ENCODE data around the gene IGF1. TPM values are rescaled to one million over a fixed set of nuclear protein-coding genes. Genes with fewer than 3 reads are reported as not detected.

IGF1 gene
- total RNA-seq, 2 donors from 2014 or later: not detected

DNA sequence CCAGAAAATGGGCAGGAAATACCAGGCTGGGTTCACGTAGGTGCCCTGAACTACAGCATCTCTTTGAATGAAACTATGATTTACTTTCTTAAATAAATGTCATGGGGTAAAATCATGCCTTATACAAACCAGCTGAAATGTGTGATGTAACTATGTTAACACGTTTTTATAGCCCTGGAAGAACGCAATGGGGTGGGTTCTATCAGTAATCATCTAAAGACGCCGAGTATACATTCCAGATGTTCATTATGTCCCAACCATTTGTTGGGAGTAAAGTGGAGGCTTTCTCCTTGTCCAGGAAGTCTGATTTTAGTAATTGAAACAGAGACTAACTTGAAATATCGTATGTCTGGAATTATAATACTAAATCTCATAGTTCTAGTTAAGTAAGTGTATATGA is 16.2 kb upstream of the IGF1 start:
- no peak overlapping the region for H3K27ac ChIP-seq (ENCODE audit: low read depth, low read length)
- no peaks in the 10 kb centered on the region for H3K9me3 ChIP-seq (ENCODE audit: control insufficient read depth, low read length)
- Mint-ChIP-seq H3K4me1 (no peaks in the 10 kb centered on the region), H3K4me3 (no peak overlapping the region), H3K9me3 (no peaks in the 10 kb centered on the region), H3K27ac (no peak overlapping the region), H3K36me3 (ENCODE audit: low read depth) (no peaks in the 10 kb centered on the region), H3K27me3 (ENCODE audit: insufficient read depth) (no peaks in the 10 kb centered on the region)
- WGBS, 2 experiments (ENCODE audit: insufficient coverage in 1 of 2, insufficient read length in 1 of 2): 89 to 90% methylated on average over 3 to 5 of the region's 6 CpGs
- no peak overlapping the region for H3K9ac ChIP-seq (ENCODE audit: extremely low read depth, low read length, poor library complexity, severe bottlenecking)
- TF ChIP-seq CTCF (conservative IDR thresholded peaks at IDR 0.05): no peak
- H3K4me3 ChIP-seq (ENCODE audit: low read length): no peak overlapping the region
- no peaks in the 10 kb centered on the region for H3K36me3 ChIP-seq (ENCODE audit: control insufficient read depth, insufficient read depth, low read length)
- no peaks in the 10 kb centered on the region for H3K27me3 ChIP-seq (ENCODE audit: control insufficient read depth, insufficient read depth, low read length, poor library complexity, severe bottlenecking)
- DNase-seq: no peak
- no peaks in the 10 kb centered on the region for H3K4me1 ChIP-seq (ENCODE audit: control insufficient read depth, insufficient read depth, low read length)

DNA sequence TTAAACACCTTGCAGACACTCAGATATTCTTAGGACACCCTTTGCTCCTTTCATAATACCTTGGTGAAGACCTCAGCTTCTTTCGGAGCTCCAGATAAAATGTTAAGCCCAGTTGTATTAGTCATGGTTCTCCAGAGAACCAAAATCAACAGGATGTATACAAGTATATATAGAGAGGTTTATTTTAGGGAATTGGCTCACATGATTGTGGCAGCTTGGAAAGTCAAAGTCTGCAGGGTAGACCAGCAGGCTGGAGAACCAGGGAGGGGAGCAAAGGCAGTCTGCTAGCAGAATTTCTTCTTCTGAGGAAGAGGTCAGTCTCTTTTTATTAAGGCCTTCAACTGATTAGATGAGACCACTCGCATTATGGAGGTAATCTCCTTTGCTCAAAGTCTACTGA is 6.9 kb upstream of the IGF1 start:
- H3K4me1 Mint-ChIP-seq: peaks cover 3% of the 10 kb centered on the region

DNA sequence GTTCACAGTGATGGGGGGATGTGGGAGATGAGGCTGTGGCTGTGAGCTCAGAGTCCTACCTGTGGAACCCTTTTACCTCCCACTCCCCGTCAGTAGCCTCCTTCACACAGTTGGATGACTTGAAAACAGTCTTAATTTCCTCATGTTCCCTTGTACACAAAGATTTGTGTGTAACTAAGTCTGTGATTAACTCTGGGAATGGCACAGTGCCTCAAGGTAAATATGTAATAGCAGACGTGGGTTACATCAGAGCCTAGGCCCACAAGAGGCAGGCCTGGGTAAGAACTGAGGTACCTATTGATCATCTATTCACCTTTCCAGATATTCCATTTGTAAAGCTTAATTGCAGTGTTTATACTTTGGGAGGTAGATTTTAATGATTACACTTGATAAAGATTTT is 5.8 kb upstream of the IGF1 start:
- no peak for DNase-seq
- Mint-ChIP-seq H3K4me3 (no peak overlapping the region), H3K36me3 (ENCODE audit: low read depth) (no peaks in the 10 kb centered on the region), H3K27me3 (ENCODE audit: insufficient read depth) (no peaks in the 10 kb centered on the region), H3K4me1 (peaks cover 8% of the 10 kb centered on the region), H3K9me3 (peaks cover 3% of the 10 kb centered on the region), H3K27ac (no peak overlapping the region)
- H3K4me3 ChIP-seq (ENCODE audit: low read length): no peak overlapping the region
- no peak overlapping the region for H3K27ac ChIP-seq (ENCODE audit: low read depth, low read length)
- H3K4me1 ChIP-seq (ENCODE audit: control insufficient read depth, insufficient read depth, low read length): no peaks in the 10 kb centered on the region
- H3K9me3 ChIP-seq (ENCODE audit: control insufficient read depth, low read length): no peaks in the 10 kb centered on the region
- WGBS, 2 experiments (ENCODE audit: insufficient coverage in 1 of 2, insufficient read length in 1 of 2): 100% methylated on average over 1 of the region's 2 CpGs; no CpG with 5 or more reads in 1 of the 2 experiments
- no peak overlapping the region for H3K9ac ChIP-seq (ENCODE audit: extremely low read depth, low read length, poor library complexity, severe bottlenecking)
- no peaks in the 10 kb centered on the region for H3K27me3 ChIP-seq (ENCODE audit: control insufficient read depth, insufficient read depth, low read length, poor library complexity, severe bottlenecking)
- TF ChIP-seq CTCF (conservative IDR thresholded peaks at IDR 0.05): no peak
- H3K36me3 ChIP-seq (ENCODE audit: control insufficient read depth, insufficient read depth, low read length): no peaks in the 10 kb centered on the region

More for the DNA sequence above, 6.9 kb upstream of the IGF1 start:
- Histone ChIP-seq H3K27ac (ENCODE audit: low read depth, low read length) (no peak overlapping the region), H3K36me3 (ENCODE audit: control insufficient read depth, insufficient read depth, low read length) (no peaks in the 10 kb centered on the region), H3K9me3 (ENCODE audit: control insufficient read depth, low read length) (no peaks in the 10 kb centered on the region), H3K4me1 (ENCODE audit: control insufficient read depth, insufficient read depth, low read length) (no peaks in the 10 kb centered on the region), H3K4me3 (ENCODE audit: low read length) (no peak overlapping the region), H3K9ac (ENCODE audit: extremely low read depth, low read length, poor library complexity, severe bottlenecking) (no peak overlapping the region), H3K27me3 (ENCODE audit: control insufficient read depth, insufficient read depth, low read length, poor library complexity, severe bottlenecking) (no peaks in the 10 kb centered on the region)
- 80 to 100% methylated on average over 1 to 2 of the region's 2 CpGs for WGBS, 2 experiments (ENCODE audit: insufficient coverage in 1 of 2, insufficient read length in 1 of 2)
- Mint-ChIP-seq H3K27me3 (ENCODE audit: insufficient read depth) (no peaks in the 10 kb centered on the region), H3K4me3 (no peak overlapping the region), H3K36me3 (ENCODE audit: low read depth) (no peaks in the 10 kb centered on the region), H3K27ac (no peak overlapping the region), H3K9me3 (peaks cover 3% of the 10 kb centered on the region)
- no peak for DNase-seq
- no peak for TF ChIP-seq CTCF (conservative IDR thresholded peaks at IDR 0.05)

All from endodermal cell (in vitro differentiated cells).